GM18873 (cell line): ENCODE measurements around the gene LRRC49.
"Not testable (repeated sequence)": the region's sequence is repeated elsewhere in the genome, so short reads cannot be mapped to it uniquely, and the experiment has no call there.

Experiments
- ATAC-seq: cut with Tn5 transposase; IDR thresholded peaks from one replicate; pipeline ENCODE4 v1.9.1; 2021; ENCODE audit warnings: mild to moderate bottlenecking, moderate library complexity, moderate number of reproducible peaks; ENCODE audit not compliant: unreplicated experiment, low FRiP score

The LRRC49 gene

GRCh38 chr15:70967646-70968045, 75.0 kb downstream of the LRRC49 start:
- ATAC-seq: no peak

GRCh38 chr15:70974004-70974832, 81.6 kb downstream of the LRRC49 start:
- no peak for ATAC-seq

- ATAC-seq: no peak
These were observed 84.2 kb downstream of the LRRC49 start for GRCh38 chr15:70976851-70977250.

- no peak for ATAC-seq
These were observed 102.9 kb downstream of the LRRC49 start for GRCh38 chr15:70995383-70995970.

GRCh38 chr15:70998319-70998718, 105.7 kb downstream of the LRRC49 start:
- ATAC-seq: no peak

GRCh38 chr15:71002316-71002715, 109.7 kb downstream of the LRRC49 start:
- no peak for ATAC-seq

GRCh38 chr15:71003319-71003718, 110.7 kb downstream of the LRRC49 start:
- no peak for ATAC-seq

- ATAC-seq: not testable (repeated sequence)
These were observed 111.9 kb downstream of the LRRC49 start for GRCh38 chr15:71004506-71004905.

GRCh38 chr15:71005895-71006294, 113.3 kb downstream of the LRRC49 start:
- ATAC-seq: no peak

GRCh38 chr15:71008250-71008870, 115.7 kb downstream of the LRRC49 start:
- ATAC-seq: no peak

GRCh38 chr15:71010472-71010871, 117.8 kb downstream of the LRRC49 start:
- ATAC-seq: no peak

- no peak for ATAC-seq
These were observed 118.4 kb downstream of the LRRC49 start for GRCh38 chr15:71010997-71011396.

- ATAC-seq: no peak
These were observed 119.0 kb downstream of the LRRC49 start for GRCh38 chr15:71011503-71012155.

GRCh38 chr15:71013446-71013845, 120.8 kb downstream of the LRRC49 start:
- no peak for ATAC-seq

- no peak for ATAC-seq
These were observed 122.7 kb downstream of the LRRC49 start for GRCh38 chr15:71015342-71015741.

- not testable (repeated sequence) for ATAC-seq
These were observed 138.6 kb downstream of the LRRC49 start for GRCh38 chr15:71031232-71031631.

- not testable (repeated sequence) for ATAC-seq
These were observed 142.9 kb downstream of the LRRC49 start for GRCh38 chr15:71035478-71035877.

- no peak for ATAC-seq
These were observed 149.8 kb downstream of the LRRC49 start for GRCh38 chr15:71042356-71042922.

GRCh38 chr15:71043373-71043772, 150.7 kb downstream of the LRRC49 start:
- no peak for ATAC-seq

- ATAC-seq: no peak
These were observed 151.4 kb downstream of the LRRC49 start for GRCh38 chr15:71044006-71044405.

GRCh38 chr15:71046146-71046545, 153.5 kb downstream of the LRRC49 start:
- ATAC-seq: not testable (repeated sequence)
